ENCODE measurements around the gene RNF215.

The RNF215 gene

DNA sequence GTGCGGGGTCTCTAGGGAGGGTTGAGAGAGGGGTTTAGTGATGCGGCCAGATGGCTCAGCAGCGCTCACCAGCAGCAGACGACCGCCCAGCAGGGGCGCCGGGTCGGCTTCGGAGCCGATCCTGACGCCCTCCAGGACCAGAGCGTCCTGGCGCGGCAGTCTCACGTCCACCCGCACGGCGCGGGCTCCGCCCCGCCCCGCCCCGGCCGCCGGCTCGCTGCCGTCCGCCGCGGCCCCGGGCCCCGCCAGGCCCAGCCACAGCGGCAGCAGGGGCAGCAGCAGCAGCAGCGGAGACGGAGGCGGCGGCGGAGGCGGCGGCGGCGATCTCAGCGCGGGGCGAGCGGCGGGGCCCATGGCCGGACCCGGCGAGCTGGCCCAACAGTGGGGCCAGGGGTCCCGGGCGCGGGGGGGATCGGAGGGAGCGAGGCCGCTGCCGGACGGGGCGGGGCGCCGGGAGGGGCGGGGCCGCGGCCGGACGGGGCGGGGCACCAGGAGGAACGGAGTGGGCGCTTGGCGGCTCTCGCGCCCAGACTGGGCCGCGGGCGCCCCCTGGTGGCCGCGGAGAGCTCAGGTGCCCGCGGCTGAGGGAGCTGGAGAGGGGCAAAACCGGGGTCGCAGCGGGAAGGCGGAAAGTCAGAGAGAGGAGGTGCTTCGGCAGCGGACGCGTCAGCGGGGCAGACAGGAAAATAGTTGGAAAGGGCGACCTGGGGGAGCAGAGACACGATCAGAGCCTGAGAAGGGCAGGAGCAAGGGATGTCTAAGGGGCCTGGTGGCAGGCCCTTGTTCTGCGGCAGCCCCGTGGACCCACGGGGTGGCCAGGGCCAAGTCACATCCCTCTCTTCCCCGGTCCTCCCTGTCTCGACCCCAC lies at the start of gene RNF215:
Gene RNF215, minus strand, starts transcription at position 452 of the 868 bp plus-strand sequence. Its CDS starts 98 bp downstream, at position 354.
- DNase-seq = peak; percentile 49

- no peak for DNase-seq
Observed at GRCh38 chr22:30436196-30436595, 49.0 kb upstream of the RNF215 start.

- no peak for DNase-seq
Observed at GRCh38 chr22:30435674-30436126, 48.5 kb upstream of the RNF215 start.

- DNase-seq = no peak
Observed at GRCh38 chr22:30434843-30435242, 47.6 kb upstream of the RNF215 start.

DNA sequence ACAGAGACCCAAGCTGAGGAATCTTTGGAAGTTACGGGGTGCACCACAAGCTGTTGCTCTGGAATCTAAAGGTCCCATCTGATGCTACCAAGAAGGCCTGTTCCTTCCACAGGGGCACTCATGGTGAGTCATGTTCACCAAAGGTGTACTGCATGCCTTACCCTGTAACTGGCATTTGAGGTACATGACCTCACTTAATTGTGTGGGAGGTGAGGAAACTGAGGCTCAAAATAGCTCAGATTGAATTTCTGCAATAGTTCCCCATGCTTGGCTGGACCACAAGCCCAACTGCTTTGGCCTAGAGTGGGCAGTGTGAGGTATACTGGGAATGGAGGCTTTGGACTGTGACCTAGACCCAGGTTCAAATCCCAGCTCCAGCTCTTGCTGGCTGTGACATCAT lies 46.6 kb upstream of the RNF215 start:
- no peak for DNase-seq

GRCh38 chr22:30433227-30433626 lies 46.0 kb upstream of the RNF215 start:
- no peak for DNase-seq

DNA sequence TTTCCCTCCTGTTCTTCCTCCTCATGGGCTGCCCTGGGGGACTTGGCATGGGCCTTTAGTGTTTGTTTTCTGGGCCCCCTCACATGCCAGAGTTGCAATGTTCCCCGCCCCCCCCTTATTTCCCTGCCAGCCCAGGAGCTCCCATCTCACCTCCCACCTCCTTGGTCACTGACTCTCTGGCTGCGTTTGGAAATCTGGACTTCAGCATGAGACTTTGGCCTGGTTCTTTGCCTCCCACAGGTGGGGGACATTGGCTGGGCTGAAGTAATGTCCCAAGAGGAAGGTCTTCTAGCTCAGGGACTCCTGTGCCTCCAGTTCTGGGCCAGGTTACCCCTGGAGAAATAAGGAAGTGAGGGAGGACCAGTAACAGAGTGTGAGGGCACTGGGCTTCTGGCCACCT lies 45.3 kb upstream of the RNF215 start:
- no peak for DNase-seq

GRCh38 chr22:30432096-30432495 lies 44.9 kb upstream of the RNF215 start:
- no peak for DNase-seq

- no peak for DNase-seq
Observed at GRCh38 chr22:30430933-30431332, 43.7 kb upstream of the RNF215 start.

- no peak for DNase-seq
Observed at GRCh38 chr22:30429887-30430286, 42.7 kb upstream of the RNF215 start.

DNA sequence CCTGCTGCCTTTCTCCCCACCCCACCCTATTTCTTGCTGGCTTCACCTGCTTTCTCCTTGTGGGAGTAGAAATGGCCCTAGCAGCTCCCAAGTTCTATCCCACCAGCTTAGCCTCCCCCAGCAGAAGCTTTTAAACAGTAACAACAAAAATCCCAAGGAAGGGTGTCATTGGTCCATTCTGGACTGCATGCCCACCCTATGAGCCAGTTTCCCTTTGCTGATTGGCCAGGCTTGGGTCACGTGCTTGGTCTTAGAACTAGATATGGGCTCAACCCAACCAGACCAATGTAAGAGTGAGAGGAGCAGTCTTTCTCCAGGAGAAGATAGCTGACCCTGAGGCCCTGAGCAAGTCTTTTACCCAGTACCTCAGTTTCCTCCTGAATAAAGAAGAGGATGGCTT lies 40.7 kb upstream of the RNF215 start:
- DNase-seq = no peak

DNA sequence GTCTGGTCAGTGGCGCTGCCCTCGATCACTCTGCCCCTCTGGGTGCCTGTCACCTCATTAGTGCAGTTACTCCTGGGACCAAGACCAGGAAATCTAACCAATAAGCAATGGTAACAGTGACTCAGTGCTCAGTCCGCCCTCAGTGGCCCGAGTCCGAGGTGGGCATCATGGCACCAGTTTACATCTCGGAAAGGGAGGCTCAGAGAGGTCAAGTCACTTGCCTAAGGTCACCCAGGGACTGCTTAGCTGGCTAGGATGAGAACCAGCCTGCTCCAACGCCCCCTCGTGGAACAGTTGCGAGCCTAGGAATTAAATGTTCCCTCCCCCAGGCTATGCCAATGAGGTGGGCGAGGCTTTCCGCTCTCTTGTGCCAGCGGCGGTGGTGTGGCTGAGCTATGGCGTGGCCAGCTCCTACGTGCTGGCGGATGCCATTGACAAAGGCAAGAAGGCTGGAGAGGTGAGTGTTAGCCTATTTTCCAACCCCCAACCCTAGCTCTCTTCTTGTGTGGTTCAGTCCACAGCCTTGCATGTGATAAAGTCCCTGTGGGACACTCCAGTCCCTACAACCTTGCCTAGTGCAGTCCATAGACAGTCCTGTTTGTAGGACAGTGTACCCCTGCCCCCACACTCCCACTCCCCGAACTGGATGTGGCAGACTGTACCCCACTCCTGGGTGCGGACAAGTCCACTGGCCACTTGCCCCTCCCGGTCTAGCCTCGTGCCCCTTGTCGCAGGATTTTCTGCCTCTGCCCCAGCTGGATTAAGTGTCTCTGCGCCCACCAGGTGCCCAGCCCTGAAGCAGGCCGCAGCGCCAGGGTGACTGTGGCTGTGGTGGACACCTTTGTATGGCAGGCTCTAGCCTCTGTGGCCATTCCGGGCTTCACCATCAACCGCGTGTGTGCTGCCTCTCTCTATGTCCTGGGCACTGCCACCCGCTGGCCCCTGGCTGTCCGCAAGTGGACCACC lies 39.5 kb upstream of the RNF215 start:
- peak; percentile 80 for DNase-seq

GRCh38 chr22:30425616-30426387 lies 38.6 kb upstream of the RNF215 start, which contains the start of gene MTFP1:
TSS of gene MTFP1 (plus strand) at chr22:30425768. CDS start at chr22:30425880, 112 bp downstream.
- peak; percentile 9 for DNase-seq

DNA sequence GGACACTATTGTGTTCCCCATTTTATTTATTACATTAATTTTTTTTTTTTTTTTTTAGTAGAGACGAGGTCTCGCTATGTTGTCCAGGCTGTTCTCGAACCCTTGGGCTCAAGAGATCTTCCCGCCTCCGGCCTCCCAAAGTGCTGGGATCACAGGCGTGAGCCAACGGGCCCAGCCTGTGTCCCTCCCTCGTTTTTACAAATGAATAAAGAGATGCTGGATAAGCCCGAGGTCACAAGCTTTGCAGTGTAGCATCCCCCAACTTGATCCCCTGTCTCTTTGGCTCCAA lies 38.1 kb upstream of the RNF215 start:
- DNase-seq = no peak

- DNase-seq = no peak
Observed at GRCh38 chr22:30424534-30425326, 37.5 kb upstream of the RNF215 start.

GRCh38 chr22:30423959-30424533 lies 36.8 kb upstream of the RNF215 start:
- peak; percentile 99 for DNase-seq

GRCh38 chr22:30423301-30423958 lies 36.2 kb upstream of the RNF215 start:
- no peak for DNase-seq

GRCh38 chr22:30422481-30423300 lies 35.5 kb upstream of the RNF215 start:
- DNase-seq = no peak

DNA sequence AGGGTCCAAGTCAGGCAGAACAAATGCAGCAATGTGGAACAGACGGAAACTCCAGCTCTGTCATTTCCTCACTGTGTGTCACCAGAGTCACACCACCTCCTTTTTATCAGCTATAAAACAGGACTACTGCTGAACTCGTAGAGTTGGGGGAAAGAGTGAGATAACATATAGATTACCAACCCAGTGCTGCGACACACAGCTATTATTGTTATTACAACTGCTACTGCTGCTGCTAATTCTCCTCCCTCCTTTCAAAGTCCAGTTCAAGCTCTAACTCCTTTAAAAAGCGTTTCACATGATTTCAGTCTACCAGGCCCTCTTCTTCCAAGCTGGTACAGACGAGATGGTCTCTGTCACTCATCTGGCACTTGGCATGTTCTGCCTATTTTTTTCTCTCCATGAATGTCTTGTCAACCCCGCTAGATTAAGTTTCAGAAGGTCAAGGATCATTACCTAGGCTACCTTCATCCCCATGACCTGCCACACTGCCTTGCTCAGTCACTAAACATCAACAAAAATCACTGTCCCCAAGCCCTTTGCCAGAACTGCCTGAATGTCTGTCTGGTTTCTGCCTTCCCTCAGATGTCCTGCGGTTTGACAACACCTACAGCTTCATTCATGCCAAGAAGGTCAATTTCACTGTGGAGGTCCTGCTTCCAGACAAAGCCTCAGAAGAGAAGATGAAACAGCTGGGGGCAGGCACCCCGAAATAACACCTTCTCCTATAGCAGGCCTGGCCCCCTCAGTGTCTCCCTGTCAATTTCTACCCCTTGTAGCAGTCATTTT lies 34.7 kb upstream of the RNF215 start:
- DNase-seq = no peak
